Measurements from ENCODE around the gene DNAH17. TPM values are rescaled to one million over a fixed set of nuclear protein-coding genes. Genes with fewer than 3 reads are reported as not detected.

DNAH17 gene
- total RNA-seq, 1 donor from 2014 or later: 2.8 TPM

DNA sequence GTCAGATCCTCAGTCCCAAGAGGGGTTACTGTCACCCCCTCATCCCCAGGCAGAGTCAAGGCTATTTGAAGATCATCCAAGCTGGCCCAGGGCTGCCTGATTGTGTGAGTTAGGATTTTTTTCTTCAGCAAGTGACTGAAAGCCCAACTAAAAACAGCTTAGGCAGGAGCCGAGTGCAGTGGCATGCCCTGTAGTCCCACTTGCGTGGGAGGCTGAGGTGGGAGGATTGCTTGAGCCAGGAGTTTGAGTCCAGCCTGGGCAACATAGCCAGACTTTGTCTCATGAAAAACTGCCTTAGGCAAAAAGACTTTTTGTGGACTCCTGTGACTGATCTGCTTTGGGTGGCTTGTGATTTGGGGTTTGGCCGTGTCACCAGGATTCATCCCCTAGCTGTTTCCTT lies 178.8 kb downstream of the DNAH17 start:
- no peaks in the 10 kb centered on the region for H3K9me3 ChIP-seq
- no peak overlapping the region for H3K4me3 ChIP-seq
- no peak overlapping the region for H3K27ac ChIP-seq
- ATAC-seq (no peak), DNase-seq (no peak)
- H3K27me3 ChIP-seq: no peaks in the 10 kb centered on the region
- TF ChIP-seq CTCF (IDR thresholded peaks at IDR 0.05): no peak
- intact Hi-C loops (cut with DNase I): no loop called here
- H3K36me3 ChIP-seq: peaks cover 97% of the 10 kb centered on the region
- peaks cover 33% of the 10 kb centered on the region for H3K4me1 ChIP-seq

GRCh38 chr17:78397681-78398101 lies 179.5 kb downstream of the DNAH17 start:
- ATAC-seq: peak; percentile 74
- Histone ChIP-seq H3K4me3 (no peak overlapping the region), H3K36me3 (peaks cover 92% of the 10 kb centered on the region)

GRCh38 chr17:78396441-78397337 lies 180.5 kb downstream of the DNAH17 start:
- ATAC-seq (peak; percentile 62), DNase-seq (no peak)
- intact Hi-C loops (cut with DNase I): no loop called here
- H3K27ac ChIP-seq: peak overlapping the region; percentile 39
- TF ChIP-seq CTCF (IDR thresholded peaks at IDR 0.05): no peak
- H3K4me1 ChIP-seq: peaks cover 40% of the 10 kb centered on the region
- no peaks in the 10 kb centered on the region for H3K27me3 ChIP-seq
- H3K36me3 ChIP-seq: peaks cover 82% of the 10 kb centered on the region
- H3K9me3 ChIP-seq: no peaks in the 10 kb centered on the region
- no peak overlapping the region for H3K4me3 ChIP-seq

More at GRCh38 chr17:78397681-78398101, 179.5 kb downstream of the DNAH17 start:
- no peak for TF ChIP-seq CTCF (IDR thresholded peaks at IDR 0.05)
- intact Hi-C loops (cut with DNase I): no loop called here
- Histone ChIP-seq H3K27ac (no peak overlapping the region), H3K9me3 (no peaks in the 10 kb centered on the region), H3K4me1 (peaks cover 33% of the 10 kb centered on the region), H3K27me3 (no peaks in the 10 kb centered on the region)
- no peak for DNase-seq

DNA sequence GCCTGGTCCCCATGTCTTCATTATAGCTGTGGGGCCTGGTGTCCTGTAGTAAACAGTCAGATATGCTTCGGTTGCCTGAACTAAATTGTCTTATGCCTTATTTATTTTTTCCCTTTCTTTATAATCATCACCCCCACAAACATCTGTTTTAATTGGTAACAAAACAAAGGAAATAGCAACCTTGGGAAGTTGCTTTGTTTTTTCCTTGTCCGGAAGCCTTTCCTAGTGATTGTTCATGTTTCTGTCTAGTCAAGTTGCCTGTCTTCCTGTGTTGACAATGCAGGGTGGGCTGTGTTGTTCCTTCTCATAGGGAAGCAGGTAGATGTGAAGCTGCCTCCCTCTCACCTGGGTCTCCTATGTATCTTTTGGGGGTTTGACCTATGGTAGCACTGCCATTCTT lies 182.0 kb downstream of the DNAH17 start:
- TF ChIP-seq CTCF (IDR thresholded peaks at IDR 0.05): no peak
- H3K4me1 ChIP-seq: peaks cover 54% of the 10 kb centered on the region
- ATAC-seq (no peak), DNase-seq (no peak)
- H3K27me3 ChIP-seq: no peaks in the 10 kb centered on the region
- no peaks in the 10 kb centered on the region for H3K9me3 ChIP-seq
- H3K36me3 ChIP-seq: peaks cover 67% of the 10 kb centered on the region
- intact Hi-C loops (cut with DNase I): no loop called here
- no peak overlapping the region for H3K4me3 ChIP-seq
- H3K27ac ChIP-seq: no peak overlapping the region

DNA sequence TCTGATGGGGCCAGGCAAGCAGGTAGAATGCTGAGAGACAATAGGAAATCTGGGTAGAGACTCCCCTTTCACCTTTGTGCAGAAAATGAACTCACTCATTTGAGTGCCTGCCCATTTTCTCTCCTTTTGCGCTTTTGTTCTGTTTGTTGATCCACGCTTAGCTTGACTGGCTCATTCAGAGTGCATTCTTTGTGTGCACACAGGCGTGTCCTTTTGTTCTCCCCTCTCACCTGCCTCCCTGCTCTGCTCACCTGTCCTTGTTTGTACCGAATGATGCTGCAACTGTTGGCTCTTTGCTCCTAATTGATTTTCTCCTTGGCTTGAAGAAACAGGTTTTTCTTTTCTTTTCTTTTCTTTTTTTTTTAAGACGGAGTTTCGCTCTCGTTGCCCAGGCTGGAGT lies 183.0 kb downstream of the DNAH17 start:
- H3K9me3 ChIP-seq: no peaks in the 10 kb centered on the region
- H3K27me3 ChIP-seq: no peaks in the 10 kb centered on the region
- peaks cover 57% of the 10 kb centered on the region for H3K36me3 ChIP-seq
- intact Hi-C loops (cut with DNase I): no loop called here
- ATAC-seq (no peak), DNase-seq (no peak)
- no peak overlapping the region for H3K4me3 ChIP-seq
- no peak for TF ChIP-seq CTCF (IDR thresholded peaks at IDR 0.05)
- no peak overlapping the region for H3K27ac ChIP-seq
- H3K4me1 ChIP-seq: peaks cover 63% of the 10 kb centered on the region
